Stimulated activated CD4-positive, alpha-beta T cell treated with anti-CD3 and anti-CD28 coated beads, Interleukin-12 subunit alpha, Interleukin-12 subunit beta, amount 100 ng/mL, for 4 hours (primary cell): ENCODE results near the gene TMCO4.

Source experiments
- DNase-seq: peaks from one replicate; pipeline ENCODE4 v3.0.0-alpha.2; 2020

TMCO4 gene

GRCh38 chr1:19774180-19774785 lies 25.4 kb downstream of the TMCO4 start:
- no peak for DNase-seq

GRCh38 chr1:19773485-19773884 lies 26.2 kb downstream of the TMCO4 start:
- DNase-seq = no peak

- DNase-seq = no peak
Measured at GRCh38 chr1:19772053-19772452, 27.7 kb downstream of the TMCO4 start.

GRCh38 chr1:19771350-19771749 lies 28.4 kb downstream of the TMCO4 start:
- no peak for DNase-seq

- DNase-seq = no peak
Measured at GRCh38 chr1:19770436-19771190, 29.1 kb downstream of the TMCO4 start.

GRCh38 chr1:19769211-19769932 lies 30.3 kb downstream of the TMCO4 start:
- DNase-seq = no peak

GRCh38 chr1:19768353-19769210 lies 31.1 kb downstream of the TMCO4 start:
- DNase-seq = no peak

- peak; percentile 5 for DNase-seq
Measured at GRCh38 chr1:19765623-19766022, 34.1 kb downstream of the TMCO4 start.

- no peak for DNase-seq
Measured at GRCh38 chr1:19764848-19765247, 34.9 kb downstream of the TMCO4 start.

- peak; percentile 35 for DNase-seq
Measured at GRCh38 chr1:19762175-19762779, 37.4 kb downstream of the TMCO4 start.

GRCh38 chr1:19759740-19760089 lies 40.0 kb downstream of the TMCO4 start:
- no peak for DNase-seq

GRCh38 chr1:19758227-19758830 lies 41.4 kb downstream of the TMCO4 start:
- DNase-seq = no peak

- DNase-seq = no peak
Measured at GRCh38 chr1:19757641-19758040, 42.1 kb downstream of the TMCO4 start.

- DNase-seq = no peak
Measured at GRCh38 chr1:19756480-19756879, 43.2 kb downstream of the TMCO4 start.

- DNase-seq = no peak
Measured at GRCh38 chr1:19754482-19754881, 45.2 kb downstream of the TMCO4 start.

- DNase-seq = no peak
Measured at GRCh38 chr1:19752083-19752696, 47.5 kb downstream of the TMCO4 start.

GRCh38 chr1:19750882-19751276 lies 48.8 kb downstream of the TMCO4 start:
- DNase-seq = no peak

- no peak for DNase-seq
Measured at GRCh38 chr1:19750101-19750881, 49.4 kb downstream of the TMCO4 start.

- DNase-seq = no peak
Measured at GRCh38 chr1:19749685-19750084, 50.0 kb downstream of the TMCO4 start.

GRCh38 chr1:19747761-19748160 lies 52.0 kb downstream of the TMCO4 start:
- DNase-seq = no peak

GRCh38 chr1:19744886-19745285 lies 54.8 kb downstream of the TMCO4 start:
- DNase-seq = no peak
